Neural cell (in vitro differentiated cells): ENCODE measurements around the gene THOP1. TPM values are rescaled to one million over a fixed set of nuclear protein-coding genes. Genes with fewer than 3 reads are reported as not detected.

Experiments
- H2AFZ ChIP-seq: fragments of 200-600, 300-800 bp; sonication (generic), shearing (Covaris generic); 2 replicates; pipeline ENCODE4 v1.6.0; 2014; ENCODE audit warnings: low read depth, mild to moderate bottlenecking, antibody characterized with exemption, low read length, moderate library complexity
- H3F3A ChIP-seq: fragments of 200-600 bp; shearing (Covaris generic); 2 replicates; pipeline ENCODE4 v1.6.1; 2016; ENCODE audit warnings: mild to moderate bottlenecking, moderate library complexity, mixed read lengths, antibody characterized with exemption, low read length; ENCODE audit not compliant: insufficient read depth, poor library complexity, severe bottlenecking
- H3K27ac ChIP-seq: fragments of 200-600, 300-800 bp; sonication (generic), shearing (Covaris generic); 2 replicates; pipeline ENCODE4 v1.5.1; 2014; ENCODE audit warnings: mild to moderate bottlenecking, low read length, moderate library complexity
- H3K27me3 ChIP-seq: fragments of 300-800, 200-600 bp; sonication (generic), shearing (Covaris generic); 2 replicates; pipeline ENCODE4 v1.6.0; 2014; ENCODE audit warnings: mild to moderate bottlenecking, low read depth, low read length, moderate library complexity; ENCODE audit not compliant: insufficient read depth
- H3K36me3 ChIP-seq: fragments of 300-800, 200-600 bp; sonication (generic), shearing (Covaris generic); 2 replicates; pipeline ENCODE4 v1.5.1; 2014; ENCODE audit warnings: mild to moderate bottlenecking, antibody characterized with exemption, low read length, moderate library complexity; ENCODE audit not compliant: insufficient read depth
- H3K4me2 ChIP-seq: fragments of 300-800, 200-600 bp; sonication (generic), shearing (Covaris generic); 2 replicates; pipeline ENCODE4 v1.6.0; 2014; ENCODE audit warnings: mild to moderate bottlenecking, low read length
- H3K4me3 ChIP-seq: fragments of 300-800, 200-600 bp; sonication (generic), shearing (Covaris generic); 2 replicates; pipeline ENCODE4 v1.5.1; 2014; ENCODE audit warnings: mild to moderate bottlenecking, low read length, moderate library complexity
- H3K79me2 ChIP-seq: fragments of 200-600 bp; shearing (Covaris generic); replicated peaks from 2 replicates; pipeline ENCODE4 v1.6.0; 2014; ENCODE audit warnings: mild to moderate bottlenecking, low read length, moderate library complexity; ENCODE audit not compliant: insufficient read depth
- H3K9ac ChIP-seq: fragments of 300-800, 200-600 bp; sonication (generic), shearing (Covaris generic); 2 replicates; pipeline ENCODE4 v1.6.1; 2016; ENCODE audit warnings: mild to moderate bottlenecking, low read length, mixed read lengths
- H3K9me2 ChIP-seq: fragments of 200-600 bp; shearing (Covaris generic); 2 replicates; pipeline ENCODE4 v1.6.1; 2016; ENCODE audit warnings: mild to moderate bottlenecking, low read length, mixed read lengths; ENCODE audit not compliant: insufficient read depth
- H3K9me3 ChIP-seq: fragments of 200-600, 300-800 bp; sonication (generic), shearing (Covaris generic); 2 replicates; pipeline ENCODE4 v1.6.1; 2016; ENCODE audit warnings: mild to moderate bottlenecking, mixed run types, low read length, moderate library complexity, mixed read lengths
- H4K20me1 ChIP-seq: fragments of 200-600 bp; shearing (Covaris generic); 2 replicates; pipeline ENCODE4 v1.6.1; 2016; ENCODE audit warnings: mild to moderate bottlenecking, mixed run types; ENCODE audit not compliant: insufficient read depth
- CTCF ChIP-seq: fragments of 450-650 bp; IDR thresholded peaks from 2 replicates; pipeline ENCODE4 v1.5.1; 2014; ENCODE audit warnings: antibody characterized with exemption, mild to moderate bottlenecking, moderate library complexity; ENCODE audit not compliant: poor library complexity, severe bottlenecking
- EP300 ChIP-seq: fragments of 450-650 bp; conservative IDR thresholded peaks from 2 replicates; pipeline ENCODE4 v1.6.1; 2014; ENCODE audit warnings: antibody characterized with exemption, mild to moderate bottlenecking, moderate library complexity; ENCODE audit not compliant: poor library complexity, severe bottlenecking
- EZH2 ChIP-seq: fragments of 200-600, 300-800 bp; shearing (Covaris generic), sonication (generic); IDR thresholded peaks from 2 replicates; pipeline ENCODE4 v1.6.1; 2014; ENCODE audit warnings: antibody characterized with exemption, low read length, borderline replicate concordance, mild to moderate bottlenecking; ENCODE audit not compliant: insufficient read depth, poor library complexity, severe bottlenecking
- MXI1 ChIP-seq: fragments of 450-650 bp; conservative IDR thresholded peaks from 2 replicates; pipeline ENCODE4 v1.6.1; 2014; ENCODE audit warnings: antibody characterized with exemption, mild to moderate bottlenecking; ENCODE audit not compliant: poor library complexity, severe bottlenecking
- POLR2AphosphoS5 ChIP-seq: IDR thresholded peaks from 2 replicates; pipeline ENCODE4 v1.6.1; 2012
- RAD21 ChIP-seq: fragments of 450-650 bp; conservative IDR thresholded peaks from 2 replicates; pipeline ENCODE4 v1.6.1; 2014; ENCODE audit warnings: antibody characterized with exemption, mild to moderate bottlenecking, moderate library complexity
- SMC3 ChIP-seq: fragments of 450-650 bp; conservative IDR thresholded peaks from 2 replicates; pipeline ENCODE4 v1.6.1; 2014; ENCODE audit warnings: antibody characterized with exemption, mild to moderate bottlenecking, moderate library complexity; ENCODE audit not compliant: poor library complexity
- TAF1 ChIP-seq: IDR thresholded peaks from 2 replicates; pipeline ENCODE4 v1.6.1; 2012; ENCODE audit warnings: low read depth
- polyA plus RNA-seq: library from polyadenylated mRNA; depleted of rRNA; stranded (reverse); fragments of >200 nt; gene quantifications from 2 replicates; pipeline ENCODE4 v1.2.3, GENCODE V29; 2014
- TF ChIP-seq, protein P1 (sequence below): IDR thresholded peaks from 2 replicates; pipeline ENCODE4 v1.6.1; 2012; ENCODE audit warnings: borderline replicate concordance

The THOP1 gene
- polyA plus RNA-seq, 1 donor from 2014 or later = 113 TPM

- no peak overlapping the region for H3K9ac ChIP-seq
- H3K4me2 ChIP-seq = no peak overlapping the region
- H3F3A ChIP-seq = no peaks in the 10 kb centered on the region
- H3K4me3 ChIP-seq = no peak overlapping the region
- no peaks in the 10 kb centered on the region for H3K27me3 ChIP-seq
- H4K20me1 ChIP-seq = no peaks in the 10 kb centered on the region
- peaks cover 8% of the 10 kb centered on the region for H3K79me2 ChIP-seq
- no peak overlapping the region for H3K27ac ChIP-seq
- no peaks in the 10 kb centered on the region for H3K36me3 ChIP-seq
- H2AFZ ChIP-seq = no peak overlapping the region
- TF ChIP-seq RAD21 (no peak), TAF1 (no peak), EZH2 (no peak), CTCF (no peak), EP300 (no peak), SMC3 (no peak)
- TF ChIP-seq, protein P1, sequence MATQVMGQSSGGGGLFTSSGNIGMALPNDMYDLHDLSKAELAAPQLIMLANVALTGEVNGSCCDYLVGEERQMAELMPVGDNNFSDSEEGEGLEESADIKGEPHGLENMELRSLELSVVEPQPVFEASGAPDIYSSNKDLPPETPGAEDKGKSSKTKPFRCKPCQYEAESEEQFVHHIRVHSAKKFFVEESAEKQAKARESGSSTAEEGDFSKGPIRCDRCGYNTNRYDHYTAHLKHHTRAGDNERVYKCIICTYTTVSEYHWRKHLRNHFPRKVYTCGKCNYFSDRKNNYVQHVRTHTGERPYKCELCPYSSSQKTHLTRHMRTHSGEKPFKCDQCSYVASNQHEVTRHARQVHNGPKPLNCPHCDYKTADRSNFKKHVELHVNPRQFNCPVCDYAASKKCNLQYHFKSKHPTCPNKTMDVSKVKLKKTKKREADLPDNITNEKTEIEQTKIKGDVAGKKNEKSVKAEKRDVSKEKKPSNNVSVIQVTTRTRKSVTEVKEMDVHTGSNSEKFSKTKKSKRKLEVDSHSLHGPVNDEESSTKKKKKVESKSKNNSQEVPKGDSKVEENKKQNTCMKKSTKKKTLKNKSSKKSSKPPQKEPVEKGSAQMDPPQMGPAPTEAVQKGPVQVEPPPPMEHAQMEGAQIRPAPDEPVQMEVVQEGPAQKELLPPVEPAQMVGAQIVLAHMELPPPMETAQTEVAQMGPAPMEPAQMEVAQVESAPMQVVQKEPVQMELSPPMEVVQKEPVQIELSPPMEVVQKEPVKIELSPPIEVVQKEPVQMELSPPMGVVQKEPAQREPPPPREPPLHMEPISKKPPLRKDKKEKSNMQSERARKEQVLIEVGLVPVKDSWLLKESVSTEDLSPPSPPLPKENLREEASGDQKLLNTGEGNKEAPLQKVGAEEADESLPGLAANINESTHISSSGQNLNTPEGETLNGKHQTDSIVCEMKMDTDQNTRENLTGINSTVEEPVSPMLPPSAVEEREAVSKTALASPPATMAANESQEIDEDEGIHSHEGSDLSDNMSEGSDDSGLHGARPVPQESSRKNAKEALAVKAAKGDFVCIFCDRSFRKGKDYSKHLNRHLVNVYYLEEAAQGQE = no peak
- H3K9me2 ChIP-seq = no peaks in the 10 kb centered on the region
- H3K9me3 ChIP-seq = no peaks in the 10 kb centered on the region
Measured at GRCh38 chr19:2767688-2768087, 17.6 kb upstream of the THOP1 start.

DNA sequence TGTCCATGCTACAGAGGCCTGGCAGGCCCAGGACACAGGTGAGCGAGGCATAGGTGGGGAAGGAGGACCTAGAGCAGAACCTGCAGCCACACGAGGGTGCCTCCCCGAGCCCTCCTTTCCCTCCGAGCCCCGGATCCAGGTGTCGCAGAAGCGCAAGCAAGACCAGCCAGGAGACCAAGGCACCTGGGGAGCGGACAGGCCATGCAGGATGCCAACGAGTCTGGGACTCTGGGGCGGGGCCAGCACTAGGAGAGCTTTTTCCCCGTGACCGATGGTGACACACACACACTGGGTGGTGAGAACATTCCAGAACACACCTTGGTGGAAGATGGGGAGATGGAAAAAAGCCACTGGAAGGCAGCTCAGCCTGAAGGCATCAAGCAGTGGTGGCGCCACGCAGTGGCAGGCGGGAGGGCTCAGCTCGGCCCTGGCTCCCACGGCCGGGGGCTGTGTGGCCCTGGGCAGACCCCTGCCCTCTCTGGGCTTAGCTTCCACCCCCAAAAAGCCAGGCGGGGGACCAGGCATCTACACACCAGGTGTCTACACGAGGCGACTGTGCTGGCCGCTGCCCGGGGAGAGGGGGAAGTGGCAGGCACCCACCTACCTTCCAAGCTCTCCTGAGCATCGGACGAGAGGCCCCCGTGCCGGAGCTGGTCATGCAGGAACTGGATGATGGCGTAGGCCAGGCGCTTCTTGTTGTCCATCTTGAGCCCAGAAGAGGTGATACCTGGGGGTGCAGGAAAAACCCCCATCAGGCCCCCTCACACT, 16.8 kb upstream of the THOP1 start:
- Histone ChIP-seq H3K79me2 (peaks cover 8% of the 10 kb centered on the region), H3K4me2 (no peak overlapping the region), H3K36me3 (no peaks in the 10 kb centered on the region), H3K9me2 (no peaks in the 10 kb centered on the region), H2AFZ (no peak overlapping the region), H3F3A (no peaks in the 10 kb centered on the region), H3K27me3 (no peaks in the 10 kb centered on the region), H4K20me1 (no peaks in the 10 kb centered on the region), H3K27ac (no peak overlapping the region), H3K9me3 (no peaks in the 10 kb centered on the region), H3K4me3 (no peak overlapping the region), H3K9ac (no peak overlapping the region)
- TF ChIP-seq RAD21 (no peak), SMC3 (no peak)

- no peak overlapping the region for H3K27ac ChIP-seq
- H3K9me2 ChIP-seq = no peaks in the 10 kb centered on the region
- TF ChIP-seq TAF1 (no peak), MXI1 (no peak), SMC3 (no peak), POLR2AphosphoS5 (no peak), EZH2 (no peak), CTCF (no peak), RAD21 (no peak)
- TF ChIP-seq, protein P1 = no peak
- no peaks in the 10 kb centered on the region for H3F3A ChIP-seq
- H2AFZ ChIP-seq = no peak overlapping the region
- no peak overlapping the region for H3K4me2 ChIP-seq
- H3K27me3 ChIP-seq = no peaks in the 10 kb centered on the region
- H3K9ac ChIP-seq = no peak overlapping the region
- peaks cover 8% of the 10 kb centered on the region for H3K79me2 ChIP-seq
- no peaks in the 10 kb centered on the region for H3K9me3 ChIP-seq
- H4K20me1 ChIP-seq = no peaks in the 10 kb centered on the region
- H3K36me3 ChIP-seq = no peaks in the 10 kb centered on the region
- no peak overlapping the region for H3K4me3 ChIP-seq
Measured at GRCh38 chr19:2769218-2769617, 16.1 kb upstream of the THOP1 start.
